Measurements from ENCODE around the gene TNS3.

Gene TNS3

DNA sequence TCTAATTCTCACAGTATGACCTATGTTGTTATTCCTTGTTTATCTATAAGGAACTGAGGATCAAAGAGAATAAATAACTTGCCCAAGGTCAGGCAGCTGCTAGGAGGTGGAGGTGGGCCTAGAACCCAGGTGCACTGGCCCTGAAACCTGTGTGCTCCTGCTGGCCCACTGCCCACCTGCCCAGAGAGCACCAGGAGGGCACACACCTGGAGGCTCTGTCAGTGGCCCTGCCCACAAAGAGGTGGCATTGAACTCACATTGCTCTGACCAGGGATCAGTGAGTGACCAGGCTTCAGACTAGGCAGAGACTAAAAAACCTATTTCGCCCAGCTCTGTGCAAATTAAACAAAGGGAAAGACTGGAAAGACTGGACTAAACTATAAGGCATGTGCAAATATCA lies 210.6 kb downstream of the TNS3 start:
- H3K4me3 ChIP-seq (ENCODE audit: low read depth, low read length): no peak overlapping the region
- H3K27ac ChIP-seq: no peak overlapping the region
- DNase-seq: no peak
- H3K27me3 ChIP-seq (ENCODE audit: insufficient read depth, low read depth, severe bottlenecking): no peaks in the 10 kb centered on the region
- H3K9me3 ChIP-seq (ENCODE audit: severe bottlenecking): no peaks in the 10 kb centered on the region
- H3K36me3 ChIP-seq: no peaks in the 10 kb centered on the region
- TF ChIP-seq CTCF (IDR thresholded peaks at IDR 0.05; ENCODE audit: low read depth, low read length): no peak

DNA sequence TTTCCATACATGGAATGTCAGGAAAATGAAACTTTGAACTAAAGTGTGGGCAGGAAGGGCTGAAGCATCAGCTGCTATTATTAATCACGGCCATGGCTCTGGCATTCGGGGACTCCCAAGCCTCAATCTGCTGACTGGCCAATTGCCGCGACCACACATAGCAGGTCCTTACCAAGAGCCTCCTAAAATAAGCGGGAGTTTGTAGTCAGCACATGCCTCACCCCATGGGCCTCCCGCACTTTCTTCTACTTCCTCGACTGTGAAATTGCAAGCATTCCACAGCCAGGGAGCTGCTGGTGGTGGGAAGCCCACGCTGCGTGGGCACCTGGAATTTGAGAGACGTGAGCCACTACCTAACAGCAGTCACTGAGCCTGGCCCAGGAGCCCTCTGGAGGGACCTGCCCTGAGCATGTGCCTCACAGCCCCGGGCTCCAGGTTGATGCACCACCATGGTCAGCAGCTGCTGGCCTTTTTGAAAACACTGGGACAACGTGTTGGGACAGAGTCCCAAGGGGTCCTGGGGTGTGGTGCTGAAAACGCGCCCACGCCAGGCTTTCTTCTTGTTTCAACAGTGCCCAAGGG lies 211.4 kb downstream of the TNS3 start:
- Histone ChIP-seq H3K36me3 (no peaks in the 10 kb centered on the region), H3K4me3 (ENCODE audit: low read depth, low read length) (no peak overlapping the region), H3K27ac (no peak overlapping the region), H3K9me3 (ENCODE audit: severe bottlenecking) (no peaks in the 10 kb centered on the region), H3K27me3 (ENCODE audit: insufficient read depth, low read depth, severe bottlenecking) (no peaks in the 10 kb centered on the region)
- DNase-seq: no peak
- TF ChIP-seq CTCF (IDR thresholded peaks at IDR 0.05; ENCODE audit: low read depth, low read length): no peak

GRCh38 chr7:47369736-47370135 lies 212.2 kb downstream of the TNS3 start:
- DNase-seq: no peak
- H3K36me3 ChIP-seq: no peaks in the 10 kb centered on the region
- TF ChIP-seq CTCF (IDR thresholded peaks at IDR 0.05; ENCODE audit: low read depth, low read length): no peak
- no peak overlapping the region for H3K27ac ChIP-seq
- no peak overlapping the region for H3K4me3 ChIP-seq (ENCODE audit: low read depth, low read length)
- no peaks in the 10 kb centered on the region for H3K9me3 ChIP-seq (ENCODE audit: severe bottlenecking)
- no peaks in the 10 kb centered on the region for H3K27me3 ChIP-seq (ENCODE audit: insufficient read depth, low read depth, severe bottlenecking)

DNA sequence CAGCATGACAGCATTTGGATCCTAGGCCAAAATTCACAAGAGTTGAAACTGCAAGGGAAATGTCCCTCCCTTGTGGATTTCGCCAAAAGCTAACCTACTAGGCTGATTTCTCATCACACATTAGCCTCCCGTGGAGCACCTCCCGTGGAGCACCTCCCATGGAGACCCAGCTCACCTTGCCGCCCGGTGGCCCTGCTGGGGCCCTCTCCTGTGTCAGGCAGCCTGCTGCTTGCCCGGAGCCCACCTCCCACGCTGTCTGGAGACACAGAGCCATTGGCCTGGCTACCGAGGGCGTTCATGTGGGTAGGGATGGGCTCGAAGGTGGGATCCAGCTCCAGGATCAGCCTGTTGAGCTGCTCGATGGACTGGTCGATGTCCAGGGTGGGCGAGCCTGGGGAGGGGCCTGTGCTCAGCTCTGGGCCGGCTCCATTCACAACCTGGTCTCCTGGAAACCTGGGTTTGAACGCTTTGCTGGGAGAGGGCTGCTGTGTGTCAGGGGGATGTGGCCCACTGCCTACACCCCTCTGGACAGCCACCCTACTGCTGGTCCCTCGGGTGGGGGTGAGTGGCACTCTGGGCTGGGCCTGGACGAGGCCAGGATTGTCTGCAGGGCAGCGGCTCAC lies 213.6 kb downstream of the TNS3 start:
- no peaks in the 10 kb centered on the region for H3K27me3 ChIP-seq (ENCODE audit: insufficient read depth, low read depth, severe bottlenecking)
- no peak overlapping the region for H3K4me3 ChIP-seq (ENCODE audit: low read depth, low read length)
- no peak for TF ChIP-seq CTCF (IDR thresholded peaks at IDR 0.05; ENCODE audit: low read depth, low read length)
- no peak overlapping the region for H3K27ac ChIP-seq
- no peaks in the 10 kb centered on the region for H3K9me3 ChIP-seq (ENCODE audit: severe bottlenecking)
- no peaks in the 10 kb centered on the region for H3K36me3 ChIP-seq
- no peak for DNase-seq

DNA sequence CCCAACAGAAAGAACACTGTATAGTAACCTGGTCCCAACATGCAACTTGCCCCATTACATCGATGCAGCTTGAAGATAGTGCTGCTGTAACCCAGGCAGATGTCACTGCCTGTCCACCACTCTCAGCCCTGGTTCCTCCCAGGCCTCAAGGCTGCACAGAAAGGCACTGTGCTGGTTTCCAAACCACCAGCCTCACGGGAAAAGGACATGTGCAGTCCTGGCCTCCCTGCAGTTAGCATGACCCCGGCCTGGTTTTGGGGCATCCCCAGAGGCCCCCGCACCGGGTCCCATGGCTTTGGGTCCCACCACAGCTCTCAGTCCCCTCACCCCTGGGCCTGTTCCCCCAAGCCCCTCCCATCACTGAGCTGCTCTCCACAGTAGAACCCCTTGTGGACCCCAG lies 214.5 kb downstream of the TNS3 start:
- DNase-seq: no peak
- Histone ChIP-seq H3K27ac (no peak overlapping the region), H3K36me3 (no peaks in the 10 kb centered on the region), H3K9me3 (ENCODE audit: severe bottlenecking) (no peaks in the 10 kb centered on the region), H3K27me3 (ENCODE audit: insufficient read depth, low read depth, severe bottlenecking) (no peaks in the 10 kb centered on the region), H3K4me3 (ENCODE audit: low read depth, low read length) (no peak overlapping the region)
- no peak for TF ChIP-seq CTCF (IDR thresholded peaks at IDR 0.05; ENCODE audit: low read depth, low read length)

DNA sequence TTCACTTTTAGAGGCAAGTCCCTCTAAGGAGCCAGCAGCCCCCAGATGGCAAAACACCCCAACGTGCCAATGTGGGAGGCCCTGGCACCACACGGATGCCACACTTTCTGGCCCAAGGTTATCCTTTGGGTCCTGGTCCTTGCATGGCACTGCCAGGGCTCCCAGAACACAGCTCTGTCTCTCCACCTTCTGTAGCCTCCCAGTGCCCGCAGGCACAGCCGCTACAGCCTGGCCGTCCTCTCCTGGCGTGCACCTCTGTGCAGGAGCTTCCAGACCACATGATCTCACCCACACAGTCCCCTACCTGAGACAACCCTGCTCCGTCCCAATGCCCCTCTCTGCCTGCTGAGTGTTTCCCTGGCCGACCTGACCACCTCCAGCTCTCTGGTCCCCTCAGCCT lies 215.0 kb downstream of the TNS3 start:
- H3K4me3 ChIP-seq (ENCODE audit: low read depth, low read length): no peak overlapping the region
- no peak for TF ChIP-seq CTCF (IDR thresholded peaks at IDR 0.05; ENCODE audit: low read depth, low read length)
- H3K27ac ChIP-seq: no peak overlapping the region
- no peak for DNase-seq
- H3K9me3 ChIP-seq (ENCODE audit: severe bottlenecking): no peaks in the 10 kb centered on the region
- no peaks in the 10 kb centered on the region for H3K27me3 ChIP-seq (ENCODE audit: insufficient read depth, low read depth, severe bottlenecking)
- H3K36me3 ChIP-seq: no peaks in the 10 kb centered on the region
